Rectal smooth muscle tissue (tissue), 1 donor: ENCODE results near the gene ZEB2.

Experiments used
- H3K27ac ChIP-seq: one replicate; pipeline ENCODE4 v1.7.0; 2013; ENCODE audit warnings: low read depth, low read length, inconsistent platforms
- H3K27me3 ChIP-seq: one replicate; pipeline ENCODE4 v1.7.0; 2013; ENCODE audit warnings: low read length; ENCODE audit not compliant: control insufficient read depth, insufficient read depth
- H3K36me3 ChIP-seq: one replicate; pipeline ENCODE4 v1.7.0; 2013; ENCODE audit warnings: low read length; ENCODE audit not compliant: control insufficient read depth, insufficient read depth
- H3K4me1 ChIP-seq: one replicate; pipeline ENCODE4 v1.7.0; 2013; ENCODE audit warnings: low read length; ENCODE audit not compliant: control insufficient read depth, insufficient read depth
- H3K4me3 ChIP-seq: one replicate; pipeline ENCODE4 v1.7.0; 2013; ENCODE audit warnings: low read length
- H3K9ac ChIP-seq: one replicate; pipeline ENCODE4 v1.7.0; 2013; ENCODE audit warnings: low read length

Gene ZEB2

DNA sequence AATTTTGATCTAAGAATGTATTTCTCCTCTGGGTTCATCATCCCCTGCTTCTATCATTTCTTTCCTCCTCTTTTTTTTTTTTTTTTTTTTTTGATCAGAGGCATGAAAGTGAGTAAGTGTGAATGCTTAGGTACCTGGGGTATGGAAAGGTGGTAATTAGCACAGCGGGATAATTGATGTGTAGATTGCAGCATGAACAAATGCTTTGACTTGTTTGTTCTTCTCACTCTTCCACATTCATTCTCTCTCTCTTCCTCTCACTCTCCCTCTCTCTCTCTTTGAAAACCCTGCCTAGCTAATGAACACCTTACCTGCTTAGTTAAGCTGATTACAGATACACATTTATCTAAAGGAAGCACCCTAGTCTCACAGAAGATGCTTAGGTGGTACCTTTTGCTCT is 74.7 kb downstream of the ZEB2 start:
- Histone ChIP-seq H3K36me3 (no peaks in the 10 kb centered on the region), H3K27me3 (no peaks in the 10 kb centered on the region), H3K9ac (no peak overlapping the region), H3K27ac (no peak overlapping the region), H3K4me3 (no peak overlapping the region), H3K4me1 (no peaks in the 10 kb centered on the region)

DNA sequence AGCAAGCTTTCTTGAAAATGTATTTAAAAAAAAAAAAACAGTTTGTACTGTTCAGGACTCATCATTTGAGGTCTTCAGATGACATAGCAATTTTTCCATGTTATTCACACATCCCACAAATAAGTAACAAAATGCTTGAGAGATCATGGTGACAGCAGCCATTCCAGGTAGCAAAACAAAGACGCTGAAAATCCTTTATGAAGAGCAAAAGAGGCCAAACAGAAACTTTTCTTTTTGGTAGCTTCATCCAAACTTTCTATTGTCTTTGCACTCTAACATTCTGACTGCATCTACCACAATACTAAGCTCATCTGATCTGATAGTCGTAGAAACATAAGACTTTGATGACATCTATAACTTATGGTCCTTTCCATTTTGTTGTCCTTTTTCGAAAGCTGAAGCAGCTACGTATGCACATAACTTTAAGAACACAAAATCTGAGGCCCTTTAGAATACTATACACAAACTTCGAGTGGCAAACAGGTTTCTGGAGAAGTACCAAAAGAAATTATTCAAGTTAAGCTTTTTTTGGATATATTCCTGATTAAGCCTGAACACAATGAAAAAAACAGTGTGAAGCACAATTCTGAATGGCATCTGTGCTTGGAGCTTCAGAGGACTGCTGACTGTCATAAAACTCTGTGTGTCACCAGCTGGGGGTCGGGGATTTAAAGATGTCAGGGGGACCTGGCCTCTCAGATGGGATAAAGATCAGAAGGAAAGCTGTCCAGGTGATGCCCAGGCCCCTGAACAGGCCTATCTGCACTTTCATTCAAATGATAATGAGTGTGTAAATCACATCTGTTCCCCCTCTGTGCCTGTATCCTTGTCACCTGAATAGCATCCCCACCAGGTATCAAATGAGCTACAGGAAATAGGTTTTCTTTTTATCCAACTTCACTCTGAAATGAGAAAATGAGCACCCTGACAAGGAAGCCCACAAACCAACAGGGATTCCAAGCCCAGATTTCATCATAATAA is 75.8 kb downstream of the ZEB2 start:
- no peak overlapping the region for H3K9ac ChIP-seq
- H3K36me3 ChIP-seq, result no peaks in the 10 kb centered on the region
- H3K4me3 ChIP-seq, result no peak overlapping the region
- no peaks in the 10 kb centered on the region for H3K4me1 ChIP-seq
- H3K27ac ChIP-seq, result no peak overlapping the region
- H3K27me3 ChIP-seq, result no peaks in the 10 kb centered on the region

DNA sequence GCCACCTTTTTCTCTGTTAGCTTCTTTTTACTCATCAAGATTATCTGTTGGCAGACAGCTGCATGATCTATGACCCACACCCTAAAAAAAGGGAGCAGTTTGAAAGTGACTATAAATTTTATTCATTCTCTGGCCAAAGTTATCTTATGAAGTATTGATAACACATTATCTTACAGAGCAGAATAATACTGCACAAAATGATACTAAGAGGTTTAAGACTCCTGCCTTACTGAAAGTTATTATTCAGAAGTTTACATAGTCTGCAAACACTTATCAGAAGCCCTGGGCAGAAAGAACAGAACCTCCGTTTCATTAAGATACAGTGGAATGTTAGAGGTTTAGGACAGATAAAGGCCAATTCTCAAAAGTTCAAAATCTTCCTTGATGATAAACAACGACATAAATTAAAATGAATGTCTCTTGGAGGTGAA is 78.2 kb downstream of the ZEB2 start:
- no peaks in the 10 kb centered on the region for H3K27me3 ChIP-seq
- H3K4me3 ChIP-seq, result no peak overlapping the region
- no peaks in the 10 kb centered on the region for H3K4me1 ChIP-seq
- H3K27ac ChIP-seq, result no peak overlapping the region
- H3K36me3 ChIP-seq, result no peaks in the 10 kb centered on the region
- H3K9ac ChIP-seq, result no peak overlapping the region

DNA sequence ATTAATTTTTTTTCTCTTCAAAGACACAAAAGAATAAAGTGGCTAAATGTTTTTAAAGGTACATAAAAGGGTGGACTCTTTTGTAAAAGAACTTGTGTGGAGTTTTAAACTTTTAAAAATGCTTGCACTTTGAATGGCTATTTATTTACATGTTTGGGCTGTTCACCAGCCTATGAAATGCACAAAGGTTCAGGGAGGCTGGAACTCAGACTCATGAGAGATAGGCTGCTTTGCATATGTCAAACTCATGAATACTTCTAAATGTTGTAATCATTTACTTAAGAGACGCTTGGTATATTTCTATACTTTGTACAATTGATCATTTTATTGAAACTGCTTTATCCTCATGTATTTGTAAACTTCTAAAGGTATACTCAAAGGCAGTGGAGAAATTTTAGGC is 79.9 kb downstream of the ZEB2 start:
- no peaks in the 10 kb centered on the region for H3K36me3 ChIP-seq
- no peak overlapping the region for H3K9ac ChIP-seq
- H3K27ac ChIP-seq, result no peak overlapping the region
- no peak overlapping the region for H3K4me3 ChIP-seq
- no peaks in the 10 kb centered on the region for H3K27me3 ChIP-seq
- H3K4me1 ChIP-seq, result no peaks in the 10 kb centered on the region

DNA sequence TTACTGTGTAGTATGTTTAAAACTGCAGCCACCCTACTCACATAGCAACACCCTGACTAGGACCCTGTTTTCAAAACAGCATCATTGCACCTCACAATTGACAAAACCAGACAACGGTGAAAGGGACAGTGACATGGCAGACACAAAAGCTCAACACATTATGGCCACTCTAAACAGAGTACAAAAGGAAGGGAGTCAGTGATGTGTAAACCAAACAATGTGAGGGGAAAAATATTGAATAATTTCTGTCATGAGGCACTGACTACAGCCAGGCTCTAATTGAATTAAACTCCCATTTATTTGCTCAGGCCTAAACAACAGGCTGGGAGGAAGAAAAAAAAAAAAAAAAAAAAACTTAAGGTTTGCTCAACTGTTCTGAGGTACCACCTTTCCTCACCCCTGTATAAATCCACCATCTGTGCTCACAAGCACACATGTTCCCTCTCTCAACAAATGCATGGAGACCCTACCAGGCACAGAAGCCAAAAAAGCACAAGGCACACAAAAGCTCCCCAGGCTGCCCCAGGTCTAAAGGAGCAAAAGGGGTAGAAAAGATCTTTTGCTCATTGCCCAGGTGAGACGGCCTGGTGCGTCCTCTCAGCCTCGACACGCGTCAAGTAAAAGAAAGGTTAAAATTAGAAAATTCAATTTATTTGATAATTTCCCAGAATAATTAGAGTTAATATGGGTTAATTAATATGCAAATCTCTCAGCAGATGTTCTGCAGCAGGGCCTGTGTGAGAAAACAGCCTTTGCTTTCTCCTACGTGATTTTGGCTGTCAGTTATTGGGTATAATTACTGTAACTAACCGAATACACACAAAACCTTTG is 80.9 kb downstream of the ZEB2 start:
- Histone ChIP-seq H3K4me3 (no peak overlapping the region), H3K36me3 (no peaks in the 10 kb centered on the region), H3K4me1 (no peaks in the 10 kb centered on the region), H3K9ac (no peak overlapping the region), H3K27me3 (no peaks in the 10 kb centered on the region), H3K27ac (no peak overlapping the region)

DNA sequence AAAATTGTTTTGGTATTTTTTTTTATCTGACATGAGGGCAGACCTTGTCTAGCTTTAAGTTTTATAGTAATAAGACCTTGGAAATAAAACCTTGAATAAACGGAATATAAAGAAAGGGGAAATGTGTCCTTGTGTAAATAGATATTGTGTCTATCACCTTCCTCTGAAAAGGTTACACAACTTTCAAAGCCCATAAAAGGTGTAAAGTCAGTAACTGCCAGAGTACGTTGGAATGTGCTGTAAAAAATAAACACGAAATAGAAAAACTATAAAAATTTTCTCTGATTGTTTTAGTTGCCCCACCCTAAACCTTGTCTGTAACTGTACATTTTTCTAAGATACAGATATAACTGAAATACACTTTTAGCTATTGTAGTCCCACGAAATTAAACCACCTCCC is 82.3 kb downstream of the ZEB2 start:
- Histone ChIP-seq H3K4me3 (no peak overlapping the region), H3K36me3 (no peaks in the 10 kb centered on the region), H3K27ac (no peak overlapping the region), H3K9ac (no peak overlapping the region), H3K27me3 (no peaks in the 10 kb centered on the region), H3K4me1 (no peaks in the 10 kb centered on the region)

DNA sequence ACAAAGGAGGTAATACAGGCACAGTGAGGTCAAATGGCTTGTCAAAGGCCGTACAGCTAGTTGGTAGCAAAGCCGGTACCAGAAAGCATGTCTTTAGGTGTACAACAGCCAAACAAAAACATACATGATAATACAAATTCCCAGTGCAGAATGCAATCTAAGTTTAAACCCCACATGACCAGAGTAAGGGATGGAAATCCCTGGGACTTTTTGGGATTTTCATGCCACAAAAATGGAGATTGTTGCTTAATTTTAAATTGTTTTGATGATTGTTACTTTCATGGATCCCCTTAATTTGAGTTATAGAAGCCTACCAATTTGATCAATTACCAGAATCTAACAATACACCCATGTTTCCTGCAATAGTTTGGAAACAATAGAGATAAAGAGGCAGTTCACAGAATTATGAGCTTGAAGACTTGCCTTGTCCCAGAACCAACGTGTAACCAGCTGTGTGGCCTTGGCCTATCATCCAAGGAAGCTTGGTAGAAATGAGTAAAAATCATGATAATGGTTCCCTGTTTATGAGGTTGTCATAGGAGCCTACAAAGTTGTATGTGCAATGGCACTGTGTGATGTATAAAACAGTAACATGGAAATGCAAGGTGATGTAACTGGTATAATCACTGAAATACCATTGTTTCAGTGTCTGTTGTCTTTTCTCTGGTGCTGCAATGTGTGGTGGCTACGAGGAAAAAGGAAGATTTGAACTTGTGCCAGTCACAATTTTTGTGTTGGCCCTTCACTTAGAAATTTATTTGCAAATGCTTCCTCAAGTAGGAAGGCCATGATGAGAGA is 85.3 kb downstream of the ZEB2 start:
- H3K36me3 ChIP-seq, result no peaks in the 10 kb centered on the region
- H3K27ac ChIP-seq, result no peak overlapping the region
- no peaks in the 10 kb centered on the region for H3K27me3 ChIP-seq
- no peak overlapping the region for H3K4me3 ChIP-seq
- H3K9ac ChIP-seq, result no peak overlapping the region
- no peaks in the 10 kb centered on the region for H3K4me1 ChIP-seq

DNA sequence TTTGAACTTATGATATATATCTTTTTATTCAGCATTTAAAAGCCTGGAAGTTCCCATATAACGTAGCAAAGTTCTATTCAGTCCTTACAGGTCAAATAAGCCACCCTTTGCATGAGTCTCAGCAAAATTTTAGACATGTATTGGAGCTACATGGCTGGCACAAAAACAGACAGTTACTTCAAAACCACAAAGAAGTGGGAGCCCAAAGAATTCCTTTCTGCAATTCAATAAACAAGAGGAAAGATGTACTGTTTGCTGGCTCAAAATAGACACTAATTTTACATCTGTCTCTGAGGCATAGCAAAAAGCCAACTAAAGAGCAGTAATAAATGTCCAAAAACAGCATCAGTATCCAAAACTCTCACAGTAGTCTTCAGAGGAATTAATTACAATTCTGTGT is 87.0 kb downstream of the ZEB2 start:
- Histone ChIP-seq H3K4me3 (no peak overlapping the region), H3K27ac (no peak overlapping the region), H3K36me3 (no peaks in the 10 kb centered on the region), H3K27me3 (no peaks in the 10 kb centered on the region), H3K9ac (no peak overlapping the region), H3K4me1 (no peaks in the 10 kb centered on the region)

DNA sequence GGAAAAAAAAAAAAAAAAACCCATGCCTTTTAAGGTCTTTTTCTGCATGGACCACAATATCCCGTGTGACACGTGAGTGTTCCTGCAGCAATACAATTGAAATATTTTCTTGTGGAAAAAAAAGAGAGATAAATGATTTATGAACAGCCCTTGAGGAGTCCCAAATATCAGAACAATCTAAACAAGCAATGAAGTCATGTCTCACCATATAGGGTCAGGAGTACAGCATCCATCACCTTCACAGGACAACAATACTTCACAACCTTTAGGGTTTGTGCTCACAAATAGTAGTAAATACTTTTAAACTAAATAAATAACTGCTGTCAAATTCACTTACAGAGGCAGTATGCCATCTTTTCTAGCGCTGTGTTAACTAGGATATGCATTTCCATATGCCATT is 87.9 kb downstream of the ZEB2 start:
- Histone ChIP-seq H3K4me3 (no peak overlapping the region), H3K36me3 (no peaks in the 10 kb centered on the region), H3K27ac (no peak overlapping the region), H3K27me3 (no peaks in the 10 kb centered on the region), H3K4me1 (no peaks in the 10 kb centered on the region), H3K9ac (no peak overlapping the region)

DNA sequence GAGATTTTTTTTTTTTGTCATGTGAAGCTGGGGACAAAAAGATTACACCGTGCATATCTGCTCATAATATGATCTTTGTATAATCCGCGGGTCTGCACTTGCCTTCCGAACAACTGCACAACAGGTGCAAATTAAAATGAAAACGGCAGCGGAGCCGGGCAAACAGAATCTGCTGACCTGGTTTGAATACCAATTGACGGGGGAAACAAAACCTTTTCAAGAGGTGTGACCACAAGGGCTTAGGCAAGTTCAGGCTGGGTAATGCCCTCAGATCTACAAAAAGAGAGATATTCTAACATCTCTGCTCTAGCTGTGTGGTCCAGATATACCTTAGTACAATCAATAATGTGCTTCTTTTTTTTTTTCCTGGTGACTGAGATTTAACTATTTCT is 88.5 kb downstream of the ZEB2 start:
- no peaks in the 10 kb centered on the region for H3K27me3 ChIP-seq
- no peak overlapping the region for H3K9ac ChIP-seq
- H3K4me1 ChIP-seq, result no peaks in the 10 kb centered on the region
- H3K36me3 ChIP-seq, result no peaks in the 10 kb centered on the region
- no peak overlapping the region for H3K27ac ChIP-seq
- no peak overlapping the region for H3K4me3 ChIP-seq

DNA sequence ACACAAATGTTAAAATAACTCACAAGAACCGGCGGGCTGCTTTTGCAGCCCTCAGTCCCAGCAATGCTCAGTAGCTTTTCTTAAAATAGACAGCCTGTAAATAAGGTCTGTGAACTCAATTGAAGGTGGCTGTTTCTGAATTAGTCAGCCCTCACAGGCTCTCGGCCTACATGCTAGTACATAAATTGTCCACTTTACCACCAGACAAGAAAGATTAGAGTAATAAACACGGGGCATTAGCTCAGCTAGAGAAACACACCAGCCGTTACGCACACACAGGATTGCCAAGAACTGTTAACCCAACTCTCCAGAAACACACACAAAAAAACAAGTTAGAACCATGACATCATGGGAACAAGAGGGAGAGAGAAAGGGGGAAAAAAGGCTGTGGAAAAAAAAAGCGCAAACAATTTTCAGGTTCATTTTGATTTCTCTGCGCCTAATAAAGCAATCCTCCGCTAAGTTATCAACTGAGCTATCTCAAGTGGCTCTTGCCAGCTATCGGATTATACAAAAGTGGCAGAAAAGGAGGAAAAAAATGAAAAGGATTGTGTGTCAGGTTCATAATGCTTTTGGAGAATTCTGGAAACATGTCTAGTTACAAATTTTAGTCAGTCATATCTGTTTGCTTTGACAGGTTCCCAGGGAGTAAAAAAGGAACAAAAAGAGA is 89.1 kb downstream of the ZEB2 start:
- H3K27ac ChIP-seq, result no peak overlapping the region
- no peaks in the 10 kb centered on the region for H3K27me3 ChIP-seq
- no peak overlapping the region for H3K9ac ChIP-seq
- H3K36me3 ChIP-seq, result no peaks in the 10 kb centered on the region
- H3K4me3 ChIP-seq, result no peak overlapping the region
- H3K4me1 ChIP-seq, result no peaks in the 10 kb centered on the region
